H1 (cell line): ENCODE results near the gene MAP1B. TPM values are rescaled to one million over a fixed set of nuclear protein-coding genes. Genes with fewer than 3 reads are reported as not detected.

ENCODE experiments used
- CTCF ChIA-PET: fragments of 300-600 bp; sonication (Branson Sonifier 250); formaldehyde crosslinking; loops from one replicate; lab custom pipeline; 2021; ENCODE audit not compliant: partially characterized antibody; lab: Charles Lee
- POLR2A ChIA-PET: fragments of 300-600 bp; sonication (Branson Sonifier 250); formaldehyde crosslinking; loops from one replicate; lab custom pipeline; 2021; ENCODE audit warnings: inconsistent platforms; ENCODE audit not compliant: partially characterized antibody; lab: Charles Lee
- DNase-seq, 2 experiments: peaks; one replicate each; pipeline versions ENCODE4 v3.0.0 to v3.0.0-alpha.2; 2010 to 2022; ENCODE audit warnings: low spot score in 2 of 2, low read depth in 1 of 2, mixed read lengths in 1 of 2
- FAIRE-seq: peaks from 2 replicates; lab custom pipeline; 2011; peaks lifted over from hg19 to GRCh38; lab: Jason Lieb, UNC
- H2AFZ ChIP-seq: 2 replicates; pipeline ENCODE4 v1.8.1; 2012; ENCODE audit warnings: low read length, inconsistent platforms
- H2AK5ac ChIP-seq: 2 replicates; pipeline ENCODE4 v1.6.1; 2013; ENCODE audit warnings: low read depth, low read length
- H2BK120ac ChIP-seq: replicated peaks from 2 replicates; pipeline ENCODE3; 2013; ENCODE audit warnings: low read depth, low read length, inconsistent platforms
- H2BK12ac ChIP-seq: 2 replicates; pipeline ENCODE4 v1.6.1; 2013; ENCODE audit warnings: low read depth, low read length
- H2BK15ac ChIP-seq: 2 replicates; pipeline ENCODE4 v1.6.1; 2013; ENCODE audit warnings: low read length
- H2BK20ac ChIP-seq: 2 replicates; pipeline ENCODE4 v1.6.1; 2013; ENCODE audit warnings: low read length
- H2BK5ac ChIP-seq: 2 replicates; pipeline ENCODE4 v1.6.1; 2013; ENCODE audit warnings: low read depth, low read length
- H3K14ac ChIP-seq: 2 replicates; pipeline ENCODE4 v1.6.1; 2013; ENCODE audit warnings: inconsistent platforms; ENCODE audit not compliant: insufficient read length
- H3K18ac ChIP-seq: 2 replicates; pipeline ENCODE4 v1.6.1; 2013; ENCODE audit warnings: low read length; ENCODE audit errors: extremely low read depth
- H3K23ac ChIP-seq: 2 replicates; pipeline ENCODE4 v1.6.1; 2013; ENCODE audit warnings: inconsistent platforms; ENCODE audit not compliant: insufficient read length
- H3K23me2 ChIP-seq: 2 replicates; pipeline ENCODE4 v1.6.1; 2013; ENCODE audit warnings: low read depth, low read length
- H3K27ac ChIP-seq: 2 replicates; pipeline ENCODE4 v1.6.1; 2011; ENCODE audit warnings: low read depth, low read length, inconsistent platforms
- H3K27me3 ChIP-seq, 4 experiments: replicated peaks in 1 of 4; 1 replicate in 1 of 4; 2 replicates in 3 of 4; pipeline versions ENCODE4 v1.6.1 to v1.8.1; 2011 to 2013; ENCODE audit warnings: low read length in 3 of 4, mild to moderate bottlenecking in 3 of 4, inconsistent platforms in 2 of 4, mixed read lengths in 2 of 4, moderate library complexity in 1 of 4; ENCODE audit not compliant: control insufficient read depth in 3 of 4, insufficient read depth in 3 of 4; ENCODE audit errors: extremely low read depth in 1 of 4
- H3K36me3 ChIP-seq, 4 experiments: 2 replicates each; pipeline versions ENCODE4 v1.6.1 to v1.8.1; 2011 to 2013; ENCODE audit warnings: mild to moderate bottlenecking in 4 of 4, low read length in 3 of 4, moderate library complexity in 2 of 4, control low read depth in 1 of 4, inconsistent platforms in 1 of 4; ENCODE audit not compliant: insufficient read depth in 4 of 4, control insufficient read depth in 2 of 4
- H3K4ac ChIP-seq: replicated peaks from 2 replicates; pipeline ENCODE3; 2013; ENCODE audit warnings: low read length, low read depth, mixed read lengths, inconsistent platforms; ENCODE audit not compliant: insufficient read length
- H3K4me1 ChIP-seq, 4 experiments: replicated peaks in 1 of 4; 1 replicate in 1 of 4; 2 replicates in 3 of 4; pipeline versions ENCODE4 v1.6.1 to v1.8.1; 2011 to 2013; ENCODE audit warnings: low read length in 3 of 4, inconsistent platforms in 2 of 4, mixed read lengths in 1 of 4; ENCODE audit not compliant: insufficient read depth in 4 of 4, control insufficient read depth in 3 of 4
- H3K4me2 ChIP-seq, 2 experiments: 2 replicates each; pipeline versions ENCODE4 v1.6.1 to v1.8.1; 2011 to 2013; ENCODE audit warnings: low read depth in 2 of 2, low read length in 2 of 2, control low read depth in 1 of 2, inconsistent platforms in 1 of 2, mild to moderate bottlenecking in 1 of 2; ENCODE audit not compliant: insufficient read depth in 1 of 2
- H3K4me3 ChIP-seq, 4 experiments: fragments of 200-600, 300-600 bp in 1 of 4; sonication (generic), shearing (Covaris generic), sonication (Bioruptor Twin) in 1 of 4; 2 replicates each; pipeline versions ENCODE4 v1.5.1 to v1.8.1; 2011 to 2016; ENCODE audit warnings: low read length in 4 of 4, low read depth in 3 of 4, control low read depth in 2 of 4, inconsistent platforms in 2 of 4, mild to moderate bottlenecking in 2 of 4, mixed read lengths in 1 of 4, moderate library complexity in 1 of 4; ENCODE audit not compliant: insufficient read depth in 2 of 4; ENCODE audit errors: extremely low read depth in 1 of 4
- H3K56ac ChIP-seq: replicated peaks from 2 replicates; pipeline ENCODE3; 2013; ENCODE audit warnings: low read depth, mild to moderate bottlenecking, mixed read lengths, low read length, inconsistent platforms; ENCODE audit not compliant: insufficient read length
- H3K79me1 ChIP-seq: 2 replicates; pipeline ENCODE4 v1.6.1; 2013; ENCODE audit warnings: low read depth, low read length, control low read depth
- H3K79me2 ChIP-seq, 2 experiments: 2 replicates each; pipeline versions ENCODE4 v1.6.1 to v1.8.1; 2012 to 2013; ENCODE audit warnings: low read length in 2 of 2, mild to moderate bottlenecking in 2 of 2, inconsistent platforms in 1 of 2; ENCODE audit not compliant: insufficient read depth in 2 of 2, control insufficient read depth in 1 of 2
- H3K9ac ChIP-seq, 4 experiments: replicated peaks in 1 of 4; 1 replicate in 1 of 4; 2 replicates in 3 of 4; pipeline versions ENCODE4 v1.6.1 to v1.8.1; 2011 to 2013; ENCODE audit warnings: low read depth in 3 of 4, low read length in 3 of 4, control low read depth in 2 of 4, mild to moderate bottlenecking in 2 of 4, moderate library complexity in 2 of 4, inconsistent platforms in 1 of 4; ENCODE audit errors: extremely low read depth in 1 of 4
- H3K9me3 ChIP-seq, 2 experiments: 2 replicates each; pipeline versions ENCODE4 v1.6.1 to v1.8.1; 2012 to 2013; ENCODE audit warnings: mild to moderate bottlenecking in 2 of 2, moderate library complexity in 2 of 2, control low read depth in 1 of 2, inconsistent platforms in 1 of 2, low read depth in 1 of 2, low read length in 1 of 2, mixed read lengths in 1 of 2; ENCODE audit not compliant: insufficient read depth in 2 of 2
- H4K20me1 ChIP-seq, 2 experiments: replicated peaks in 1 of 2; 2 replicates each; pipeline versions ENCODE3 to v1.8.1; 2011 to 2013; ENCODE audit warnings: inconsistent platforms in 2 of 2, low read length in 2 of 2, mild to moderate bottlenecking in 1 of 2; ENCODE audit not compliant: insufficient read depth in 2 of 2, control insufficient read depth in 1 of 2
- H4K5ac ChIP-seq: 2 replicates; pipeline ENCODE4 v1.6.1; 2013; ENCODE audit warnings: low read length, low read depth, mixed read lengths, inconsistent platforms; ENCODE audit not compliant: insufficient read length
- H4K8ac ChIP-seq: 2 replicates; pipeline ENCODE4 v1.8.0; 2013; ENCODE audit warnings: mild to moderate bottlenecking, moderate library complexity, low read length, inconsistent platforms; ENCODE audit not compliant: insufficient read depth; ENCODE audit errors: extremely low read depth
- H4K91ac ChIP-seq: replicated peaks from 2 replicates; pipeline ENCODE3; 2013; ENCODE audit warnings: low read length, mixed read lengths, inconsistent platforms; ENCODE audit not compliant: insufficient read length
- CBX8 ChIP-seq: fragments of 300-800, 300-1000 bp; sonication (generic); IDR thresholded peaks from 2 replicates; pipeline ENCODE4 v1.7.1; 2016; ENCODE audit warnings: low read depth, low read length, borderline replicate concordance
- MAFK ChIP-seq: IDR thresholded peaks from 2 replicates; pipeline ENCODE4 v1.6.1; 2012; ENCODE audit warnings: low read depth, mild to moderate bottlenecking, improper control_type of control experiment, low read length
- RFX5 ChIP-seq: IDR thresholded peaks from 2 replicates; pipeline ENCODE4 v1.6.1; 2011; ENCODE audit warnings: low read depth, low read length, improper control_type of control experiment, borderline replicate concordance
- TAF1 ChIP-seq: IDR thresholded peaks from 2 replicates; pipeline ENCODE4 v1.6.1; 2011; ENCODE audit warnings: mild to moderate bottlenecking, low read depth, low read length
- WGBS, 2 experiments: shearing (Covaris generic) in 1 of 2; methylation state at CpG; one replicate each; pipeline versions ENCODE4 v1.1.6 to v1.1.7; 2013 to 2015; ENCODE audit warnings: low lambda C conversion rate in 2 of 2, mixed read lengths in 2 of 2, inconsistent platforms in 1 of 2, low coverage in 1 of 2, missing lambda C conversion rate in 1 of 2; ENCODE audit not compliant: insufficient replicate concordance in 2 of 2, insufficient coverage in 1 of 2, insufficient read length in 1 of 2; ENCODE audit errors: extremely low coverage in 1 of 2, missing lambda C conversion rate in 1 of 2; 5-methylcytosine and 5-hydroxymethylcytosine counted together
- polyA plus RNA-seq, 7 experiments: library from polyadenylated mRNA; depleted of rRNA in 3 of 7; stranded (reverse) in 5 of 7; unstranded in 2 of 7; fragments of >200 nt in 5 of 7; fragments of 200-250 nt in 2 of 7; gene quantifications; 1 replicate in 5 of 7; 2 replicates in 1 of 7; 4 replicates in 1 of 7; pipeline versions ENCODE4 v1.2.1 to v1.2.3, GENCODE V29; 2011 to 2013; ENCODE audit warnings: missing spikeins in 2 of 7, mixed read lengths in 2 of 7
- total RNA-seq: library from RNA; stranded (reverse); fragmentation: NEBNext Ultra II Directional; extraction: Animal tissue kit (Norgen Biotek cat#: 25700); gene quantifications from 2 replicates; pipeline ENCODE4 v1.2.1, GENCODE V29; 2021

Gene MAP1B
- total and polyA plus RNA-seq, 2 of the 8 experiments (the other 6 are each of a cell fraction or from before 2014, with no cell fraction given): 24.5 to 120 TPM

GRCh38 chr5:72152545-72152944 is 45.3 kb downstream of the MAP1B start:
- 94% methylated on average over 8 of the region's 8 CpGs; no CpG with 5 or more reads in 1 of the 2 experiments for WGBS, 2 experiments

More at GRCh38 chr5:72152545-72152944, 45.3 kb downstream of the MAP1B start:
- H3K56ac ChIP-seq: no peak overlapping the region
- no peak overlapping the region for H3K14ac ChIP-seq
- no peak overlapping the region for H2BK15ac ChIP-seq
- H2BK120ac ChIP-seq: no peak overlapping the region
- H3K9ac ChIP-seq: no peak overlapping the region
- no peak overlapping the region for H2BK12ac ChIP-seq
- peaks cover 0 to 1% of the 10 kb centered on the region in 2 experiments for H4K20me1 ChIP-seq
- peaks cover 0 to 8% (median 1%) of the 10 kb centered on the region in 4 experiments; a peak in 2 of 8 replicates for H3K36me3 ChIP-seq
- FAIRE-seq (no peak), DNase-seq (no peak)
- H3K9me3 ChIP-seq: no peaks in the 10 kb centered on the region
- 0 out of 2 replicates have a peak overlapping the region, but pooled peaks have one; percentile 33 for H3K18ac ChIP-seq
- no peak overlapping the region for H3K27ac ChIP-seq
- H4K91ac ChIP-seq: no peak overlapping the region
- no peak overlapping the region for H2BK5ac ChIP-seq
- ChIA-PET POLR2A (no interaction called here), CTCF (interaction anchor here (0.9 kb wide), 1 partner anchor 552 kb away, joined by 3 read pairs; no protein-coding TSS in a partner anchor)
- no peak overlapping the region for H4K5ac ChIP-seq
- TF ChIP-seq RFX5: no peak
- TF ChIP-seq CBX8: no peak
- TF ChIP-seq TAF1: no peak
- no peak for TF ChIP-seq MAFK
- no peaks in the 10 kb centered on the region for H3K23me2 ChIP-seq
- no peak overlapping the region for H3K4ac ChIP-seq
- no peak overlapping the region for H2AFZ ChIP-seq
- H4K8ac ChIP-seq: no peak overlapping the region
- H3K23ac ChIP-seq: no peak overlapping the region
- H3K27me3 ChIP-seq: no peaks in the 10 kb centered on the region
- no peak overlapping the region for H3K4me3 ChIP-seq
- peaks cover 0 to 21% of the 10 kb centered on the region in 2 experiments; a peak in 3 of 4 replicates for H3K79me2 ChIP-seq
- H3K79me1 ChIP-seq: no peaks in the 10 kb centered on the region; the same call in 1 of the 2 replicates
- H3K4me1 ChIP-seq: peaks cover 0 to 28% (median 14%) of the 10 kb centered on the region in 4 experiments; a peak in 4 of 7 replicates
- no peak overlapping the region for H2AK5ac ChIP-seq
- H3K4me2 ChIP-seq: no peak overlapping the region
- H2BK20ac ChIP-seq: no peak overlapping the region
